ENCODE data around the gene UGT1A8.

Gene UGT1A8

GRCh38 chr2:233673896-233674295, 56.5 kb downstream of the UGT1A8 start:
- no peaks in the 10 kb centered on the region for H3K79me2 ChIP-seq (ENCODE audit: insufficient read depth, low read length)
- TF ChIP-seq EZH2 (IDR thresholded peaks at IDR 0.05; ENCODE audit: borderline replicate concordance, low read length) (no peak), CTCF (IDR thresholded peaks at IDR 0.05; ENCODE audit: low read length) (no peak)
- H3F3A ChIP-seq (ENCODE audit: insufficient read depth, low read length), result no peaks in the 10 kb centered on the region
- no peak overlapping the region for H3K4me2 ChIP-seq (ENCODE audit: low read length)
- H3K9ac ChIP-seq (ENCODE audit: low read length), result no peak overlapping the region
- H3K9me2 ChIP-seq (ENCODE audit: low read depth, low read length), result no peaks in the 10 kb centered on the region
- H4K20me1 ChIP-seq (ENCODE audit: insufficient read depth, low read length), result no peaks in the 10 kb centered on the region
- H3K36me3 ChIP-seq (ENCODE audit: insufficient read depth, low read length), result no peaks in the 10 kb centered on the region
- no peaks in the 10 kb centered on the region for H3K4me1 ChIP-seq (ENCODE audit: insufficient read depth, low read length, severe bottlenecking)
- H3K9me3 ChIP-seq (ENCODE audit: low read length), result no peaks in the 10 kb centered on the region
- no peak overlapping the region for H3K27ac ChIP-seq (ENCODE audit: low read depth, low read length, poor library complexity, severe bottlenecking)
- no peaks in the 10 kb centered on the region; the same call in 1 of the 2 replicates for H3K27me3 ChIP-seq (ENCODE audit: insufficient read depth, low read length)
- no peak overlapping the region for H2AFZ ChIP-seq (ENCODE audit: low read length)
- H3K4me3 ChIP-seq (ENCODE audit: low read depth, low read length, poor library complexity, severe bottlenecking), result no peak overlapping the region

GRCh38 chr2:233674314-233674713, 56.9 kb downstream of the UGT1A8 start:
- TF ChIP-seq CTCF (IDR thresholded peaks at IDR 0.05; ENCODE audit: low read length) (peak; percentile 27; the same call in 1 of the 2 replicates), EZH2 (IDR thresholded peaks at IDR 0.05; ENCODE audit: borderline replicate concordance, low read length) (no peak)
- no peak overlapping the region for H3K4me3 ChIP-seq (ENCODE audit: low read depth, low read length, poor library complexity, severe bottlenecking)

GRCh38 chr2:233674995-233675394, 57.6 kb downstream of the UGT1A8 start:
- H4K20me1 ChIP-seq (ENCODE audit: insufficient read depth, low read length), result no peaks in the 10 kb centered on the region
- TF ChIP-seq EZH2 (IDR thresholded peaks at IDR 0.05; ENCODE audit: borderline replicate concordance, low read length), result no peak
- TF ChIP-seq CTCF (IDR thresholded peaks at IDR 0.05; ENCODE audit: low read length), result no peak

More at GRCh38 chr2:233674314-233674713, 56.9 kb downstream of the UGT1A8 start:
- no peaks in the 10 kb centered on the region for H3K9me3 ChIP-seq (ENCODE audit: low read length)
- no peaks in the 10 kb centered on the region for H3K4me1 ChIP-seq (ENCODE audit: insufficient read depth, low read length, severe bottlenecking)
- no peak overlapping the region for H2AFZ ChIP-seq (ENCODE audit: low read length)
- no peaks in the 10 kb centered on the region for H3F3A ChIP-seq (ENCODE audit: insufficient read depth, low read length)
- H3K9ac ChIP-seq (ENCODE audit: low read length), result no peak overlapping the region
- H3K27me3 ChIP-seq (ENCODE audit: insufficient read depth, low read length), result no peaks in the 10 kb centered on the region; the same call in 1 of the 2 replicates
- H3K27ac ChIP-seq (ENCODE audit: low read depth, low read length, poor library complexity, severe bottlenecking), result no peak overlapping the region
- no peak overlapping the region for H3K4me2 ChIP-seq (ENCODE audit: low read length)
- no peaks in the 10 kb centered on the region for H3K9me2 ChIP-seq (ENCODE audit: low read depth, low read length)
- no peaks in the 10 kb centered on the region for H4K20me1 ChIP-seq (ENCODE audit: insufficient read depth, low read length)
- no peaks in the 10 kb centered on the region for H3K36me3 ChIP-seq (ENCODE audit: insufficient read depth, low read length)
- no peaks in the 10 kb centered on the region for H3K79me2 ChIP-seq (ENCODE audit: insufficient read depth, low read length)

More at GRCh38 chr2:233674995-233675394, 57.6 kb downstream of the UGT1A8 start:
- Histone ChIP-seq H3F3A (ENCODE audit: insufficient read depth, low read length) (no peaks in the 10 kb centered on the region), H2AFZ (ENCODE audit: low read length) (no peak overlapping the region), H3K9me2 (ENCODE audit: low read depth, low read length) (no peaks in the 10 kb centered on the region), H3K36me3 (ENCODE audit: insufficient read depth, low read length) (no peaks in the 10 kb centered on the region), H3K9ac (ENCODE audit: low read length) (no peak overlapping the region), H3K4me2 (ENCODE audit: low read length) (no peak overlapping the region), H3K9me3 (ENCODE audit: low read length) (no peaks in the 10 kb centered on the region), H3K27ac (ENCODE audit: low read depth, low read length, poor library complexity, severe bottlenecking) (no peak overlapping the region), H3K27me3 (ENCODE audit: insufficient read depth, low read length) (no peaks in the 10 kb centered on the region; the same call in 1 of the 2 replicates), H3K4me3 (ENCODE audit: low read depth, low read length, poor library complexity, severe bottlenecking) (no peak overlapping the region), H3K4me1 (ENCODE audit: insufficient read depth, low read length, severe bottlenecking) (no peaks in the 10 kb centered on the region), H3K79me2 (ENCODE audit: insufficient read depth, low read length) (no peaks in the 10 kb centered on the region)
